ENCODE measurements around the gene NCOR1. TPM values are rescaled to one million over a fixed set of nuclear protein-coding genes. Genes with fewer than 3 reads are reported as not detected.

Gene NCOR1
- total and polyA plus RNA-seq, 10 of the 15 experiments (the other 5 are each of a cell fraction or from before 2014, with no cell fraction given) = 34.5 to 135 (median 82.9) TPM

DNA sequence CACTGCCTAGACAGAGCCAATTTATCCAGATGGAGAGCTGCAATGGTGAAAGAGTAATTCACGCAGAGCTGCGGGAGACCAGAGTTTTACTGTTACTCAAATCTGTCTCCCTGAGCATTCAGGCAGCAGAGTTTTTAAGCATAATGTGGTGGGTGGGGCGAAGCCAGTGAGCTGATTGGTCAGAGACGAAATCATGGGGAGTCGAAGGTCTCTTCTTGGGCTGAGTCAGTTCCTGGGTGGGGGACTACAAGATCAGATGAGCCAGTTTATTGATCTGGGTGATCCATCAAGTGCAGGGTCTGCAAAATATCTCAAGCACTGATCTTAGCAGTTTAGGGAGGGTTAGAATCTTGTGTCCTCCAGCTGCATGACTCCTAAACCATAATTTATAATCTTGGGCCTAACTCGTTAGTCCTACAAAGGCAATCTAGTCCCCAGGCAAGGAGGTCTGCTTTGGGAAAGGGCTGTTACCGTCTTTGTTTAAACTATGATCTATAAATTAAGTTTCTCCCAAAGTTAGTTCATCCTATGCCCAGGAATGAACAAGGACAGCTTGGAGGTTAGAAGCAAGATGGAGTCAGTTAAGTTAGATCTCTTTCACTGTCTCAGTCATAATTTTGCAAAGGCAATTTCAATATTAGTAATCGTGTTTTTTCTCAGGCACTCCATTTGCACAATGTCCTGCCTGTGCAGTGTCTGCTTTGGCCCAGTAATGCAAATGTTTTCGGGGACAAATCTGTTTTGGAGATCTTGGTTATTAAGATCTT lies 28.6 kb upstream of the NCOR1 start (continued):
- TF ChIP-seq, protein P1, sequence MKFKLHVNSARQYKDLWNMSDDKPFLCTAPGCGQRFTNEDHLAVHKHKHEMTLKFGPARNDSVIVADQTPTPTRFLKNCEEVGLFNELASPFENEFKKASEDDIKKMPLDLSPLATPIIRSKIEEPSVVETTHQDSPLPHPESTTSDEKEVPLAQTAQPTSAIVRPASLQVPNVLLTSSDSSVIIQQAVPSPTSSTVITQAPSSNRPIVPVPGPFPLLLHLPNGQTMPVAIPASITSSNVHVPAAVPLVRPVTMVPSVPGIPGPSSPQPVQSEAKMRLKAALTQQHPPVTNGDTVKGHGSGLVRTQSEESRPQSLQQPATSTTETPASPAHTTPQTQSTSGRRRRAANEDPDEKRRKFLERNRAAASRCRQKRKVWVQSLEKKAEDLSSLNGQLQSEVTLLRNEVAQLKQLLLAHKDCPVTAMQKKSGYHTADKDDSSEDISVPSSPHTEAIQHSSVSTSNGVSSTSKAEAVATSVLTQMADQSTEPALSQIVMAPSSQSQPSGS (IDR thresholded peaks at IDR 0.05; ENCODE audit: low read length) = no peak
- no peak for TF ChIP-seq ZNF24 (IDR thresholded peaks at IDR 0.05)
- TF ChIP-seq FOS (IDR thresholded peaks at IDR 0.05; ENCODE audit: borderline replicate concordance, extremely low read depth, insufficient read length) = no peak
- no peak for TF ChIP-seq RB1 (IDR thresholded peaks at IDR 0.05; ENCODE audit: borderline replicate concordance)

DNA sequence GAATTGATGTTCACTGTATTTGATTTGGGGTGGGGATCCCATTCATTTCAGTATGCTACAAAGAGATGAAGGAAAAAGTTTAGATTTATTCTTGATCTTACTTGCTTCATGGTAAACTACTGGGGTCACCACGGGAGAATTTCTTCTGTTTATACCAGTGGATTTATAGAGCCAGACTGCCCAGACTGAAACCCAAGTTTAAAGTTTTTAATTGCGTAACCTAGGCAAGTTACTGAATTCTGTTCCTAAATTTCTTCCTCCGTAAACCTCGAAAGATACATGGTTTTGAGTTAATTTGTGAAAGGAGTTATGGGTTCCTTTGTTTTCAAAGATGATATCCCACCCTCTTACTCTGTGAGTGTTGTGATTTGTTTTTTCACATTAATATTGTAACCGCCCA lies 28.1 kb upstream of the NCOR1 start:
- Histone ChIP-seq H3K27me3 (replicated peaks in 1 of 2; ENCODE audit: control insufficient read depth in 2 of 2, insufficient read depth in 2 of 2, low read length in 1 of 2) (no peaks in the 10 kb centered on the region), H3K4me3 (no peak overlapping the region), H3K36me3 (ENCODE audit: control insufficient read depth in 2 of 2, insufficient read depth in 2 of 2, low read length in 1 of 2) (no peaks in the 10 kb centered on the region), H3K9me3 (replicated peaks; ENCODE audit: control insufficient read depth, insufficient read depth, low read length) (no peaks in the 10 kb centered on the region), H3K4me1 (ENCODE audit: control insufficient read depth, insufficient read depth, low read length) (peaks cover 6% of the 10 kb centered on the region), H3K9ac (ENCODE audit: control insufficient read depth, insufficient read depth, low read length) (no peak overlapping the region), H3K79me2 (ENCODE audit: control insufficient read depth, insufficient read depth, low read length) (no peaks in the 10 kb centered on the region), H2AFZ (ENCODE audit: control insufficient read depth, low read depth, low read length) (no peak overlapping the region), H4K20me1 (ENCODE audit: control insufficient read depth, insufficient read depth) (no peaks in the 10 kb centered on the region; the same call in 1 of the 2 replicates), H3K4me2 (ENCODE audit: control insufficient read depth, insufficient read depth) (no peak overlapping the region), H3K27ac (ENCODE audit: control insufficient read depth, insufficient read depth) (no peak overlapping the region)
- BruUV-seq (replicated peaks) = TSS peak; percentile 40
- DNase-seq (ENCODE audit: low read depth, low spot score) (no peak), ATAC-seq (no peak), FAIRE-seq (no peak)
- ChIA-PET SMC1A (ENCODE audit: uncharacterized antibody, unreplicated experiment) (interaction anchor here (1.0 kb wide), 1 partner anchor 51 kb away, joined by 3 read pairs; no protein-coding TSS in a partner anchor), CTCF (interaction anchor here (0.9 kb wide), 1 partner anchor 13 kb away, joined by 4 read pairs; no protein-coding TSS in a partner anchor), POLR2A (interaction anchor here (1.0 kb wide), 1 partner anchor 22 kb away, joined by 6 read pairs; no protein-coding TSS in a partner anchor), RAD21 (ENCODE audit: unreplicated experiment) (no interaction called here)
- in situ Hi-C loops (cut with MboI) (no loop called here), intact Hi-C loops (cut with micrococcal nuclease; ENCODE audit: unreplicated experiment) (no loop called here)
- TF ChIP-seq ZNF384 (IDR thresholded peaks at IDR 0.05; ENCODE audit: borderline replicate concordance, low read depth, low read length) = no peak
- TF ChIP-seq SRF (IDR thresholded peaks at IDR 0.05; ENCODE audit: low read depth in 2 of 2, low read length in 2 of 2) = no peak
- TF ChIP-seq TCF3 (IDR thresholded peaks at IDR 0.05; ENCODE audit: borderline replicate concordance, insufficient read depth, low read depth, low read length) = no peak
- no peak for TF ChIP-seq PAX8 (IDR thresholded peaks at IDR 0.05)
- no peak for TF ChIP-seq IRF4 (IDR thresholded peaks at IDR 0.05; ENCODE audit: low read depth, low read length)
- TF ChIP-seq, protein P2, sequence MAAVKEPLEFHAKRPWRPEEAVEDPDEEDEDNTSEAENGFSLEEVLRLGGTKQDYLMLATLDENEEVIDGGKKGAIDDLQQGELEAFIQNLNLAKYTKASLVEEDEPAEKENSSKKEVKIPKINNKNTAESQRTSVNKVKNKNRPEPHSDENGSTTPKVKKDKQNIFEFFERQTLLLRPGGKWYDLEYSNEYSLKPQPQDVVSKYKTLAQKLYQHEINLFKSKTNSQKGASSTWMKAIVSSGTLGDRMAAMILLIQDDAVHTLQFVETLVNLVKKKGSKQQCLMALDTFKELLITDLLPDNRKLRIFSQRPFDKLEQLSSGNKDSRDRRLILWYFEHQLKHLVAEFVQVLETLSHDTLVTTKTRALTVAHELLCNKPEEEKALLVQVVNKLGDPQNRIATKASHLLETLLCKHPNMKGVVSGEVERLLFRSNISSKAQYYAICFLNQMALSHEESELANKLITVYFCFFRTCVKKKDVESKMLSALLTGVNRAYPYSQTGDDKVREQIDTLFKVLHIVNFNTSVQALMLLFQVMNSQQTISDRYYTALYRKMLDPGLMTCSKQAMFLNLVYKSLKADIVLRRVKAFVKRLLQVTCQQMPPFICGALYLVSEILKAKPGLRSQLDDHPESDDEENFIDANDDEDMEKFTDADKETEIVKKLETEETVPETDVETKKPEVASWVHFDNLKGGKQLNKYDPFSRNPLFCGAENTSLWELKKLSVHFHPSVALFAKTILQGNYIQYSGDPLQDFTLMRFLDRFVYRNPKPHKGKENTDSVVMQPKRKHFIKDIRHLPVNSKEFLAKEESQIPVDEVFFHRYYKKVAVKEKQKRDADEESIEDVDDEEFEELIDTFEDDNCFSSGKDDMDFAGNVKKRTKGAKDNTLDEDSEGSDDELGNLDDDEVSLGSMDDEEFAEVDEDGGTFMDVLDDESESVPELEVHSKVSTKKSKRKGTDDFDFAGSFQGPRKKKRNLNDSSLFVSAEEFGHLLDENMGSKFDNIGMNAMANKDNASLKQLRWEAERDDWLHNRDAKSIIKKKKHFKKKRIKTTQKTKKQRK (IDR thresholded peaks at IDR 0.05; ENCODE audit: low read depth, low read length) = no peak
- TF ChIP-seq CREM (IDR thresholded peaks at IDR 0.05; ENCODE audit: low read depth) = no peak
- TF ChIP-seq, protein P1 (IDR thresholded peaks at IDR 0.05; ENCODE audit: low read length) = no peak
- TF ChIP-seq RBBP5 (conservative IDR thresholded peaks at IDR 0.05) = no peak
- TF ChIP-seq EP300 (IDR thresholded peaks at IDR 0.05; ENCODE audit: borderline replicate concordance in 1 of 2, control insufficient read depth in 1 of 2, low read depth in 2 of 2, low read length in 2 of 2) = no peak
- 85% methylated on average over 5 of the region's 5 CpGs for WGBS (ENCODE audit: insufficient coverage, insufficient replicate concordance, low lambda C conversion rate, missing lambda C conversion rate)

Measured in GM12878 (cell line).